Smooth muscle cell (in vitro differentiated cells): ENCODE data around the gene VPS54. TPM values are rescaled to one million over a fixed set of nuclear protein-coding genes. Genes with fewer than 3 reads are reported as not detected.
A peak's percentile ranks its signal among the peaks of the same experiment; 100 is the strongest.

Source experiments
- DNase-seq: peaks from one replicate; lab custom pipeline; 2025; ENCODE audit not compliant: unreplicated experiment; lab: John Stamatoyannopoulos, UW
- H2AFZ ChIP-seq: fragments of 200-600 bp; sonication (generic); 2 replicates; pipeline ENCODE4 v1.6.0; 2016; ENCODE audit warnings: antibody characterized with exemption, low read depth, mild to moderate bottlenecking
- H3F3A ChIP-seq: fragments of 200-600 bp; sonication (generic); 2 replicates; pipeline ENCODE4 v1.6.0; 2017; ENCODE audit warnings: antibody characterized with exemption, low read depth
- H3K27ac ChIP-seq: fragments of 200-600 bp; sonication (generic); 2 replicates; pipeline ENCODE4 v1.5.1; 2016; ENCODE audit warnings: low read depth, mild to moderate bottlenecking
- H3K27me3 ChIP-seq: fragments of 200-600 bp; sonication (generic); 2 replicates; pipeline ENCODE4 v1.6.1; 2016; ENCODE audit warnings: low read depth, mild to moderate bottlenecking
- H3K36me3 ChIP-seq: fragments of 200-600 bp; sonication (generic); 2 replicates; pipeline ENCODE4 v1.5.1; 2016; ENCODE audit warnings: low read depth
- H3K4me1 ChIP-seq: fragments of 200-600 bp; sonication (generic); 2 replicates; pipeline ENCODE4 v1.5.1; 2016; ENCODE audit warnings: low read depth
- H3K4me2 ChIP-seq: fragments of 200-600 bp; sonication (generic); 2 replicates; pipeline ENCODE4 v1.6.0; 2016; ENCODE audit warnings: mild to moderate bottlenecking
- H3K4me3 ChIP-seq: fragments of 200-600 bp; sonication (generic); 2 replicates; pipeline ENCODE4 v1.5.1; 2016; ENCODE audit warnings: mild to moderate bottlenecking
- H3K79me2 ChIP-seq: fragments of 200-600 bp; sonication (generic); 2 replicates; pipeline ENCODE4 v1.6.0; 2016; ENCODE audit warnings: low read depth, mild to moderate bottlenecking
- H3K9ac ChIP-seq: fragments of 200-600 bp; sonication (generic); 2 replicates; pipeline ENCODE4 v1.6.0; 2016; ENCODE audit warnings: low read depth
- H3K9me3 ChIP-seq: fragments of 200-600 bp; sonication (generic); replicated peaks from 2 replicates; pipeline ENCODE4 v1.5.1; 2016; ENCODE audit warnings: low read depth
- H4K20me1 ChIP-seq: fragments of 200-600 bp; sonication (generic); 2 replicates; pipeline ENCODE4 v1.6.0; 2016; ENCODE audit warnings: low read depth
- WGBS: methylation state at CpG from one replicate; pipeline ENCODE4 v1.1.7; 2016; ENCODE audit warnings: low lambda C conversion rate; 5-methylcytosine and 5-hydroxymethylcytosine counted together
- polyA plus RNA-seq: library from polyadenylated mRNA; unstranded; fragments of >200 nt; fragmentation: Nextera tagmentation; extraction: Ambion mirVana; gene quantifications from 2 replicates; pipeline ENCODE4 v1.2.1, GENCODE V29; 2016
- total RNA-seq: library from RNA; depleted of rRNA; stranded (reverse); fragments of >200 nt; gene quantifications from 2 replicates; pipeline ENCODE4 v1.2.3, GENCODE V29; 2014
- TF ChIP-seq, protein P1 (sequence below): fragments of 200-600 bp; sonication (generic); IDR thresholded peaks from 2 replicates; pipeline ENCODE4 v1.5.1; 2017; ENCODE audit warnings: borderline replicate concordance, mild to moderate bottlenecking, antibody characterized with exemption; ENCODE audit not compliant: insufficient read depth, poor library complexity, severe bottlenecking

The VPS54 gene
- total and polyA plus RNA-seq, 2 experiments from 2014 or later, result 12.8 to 36.9 TPM

DNA sequence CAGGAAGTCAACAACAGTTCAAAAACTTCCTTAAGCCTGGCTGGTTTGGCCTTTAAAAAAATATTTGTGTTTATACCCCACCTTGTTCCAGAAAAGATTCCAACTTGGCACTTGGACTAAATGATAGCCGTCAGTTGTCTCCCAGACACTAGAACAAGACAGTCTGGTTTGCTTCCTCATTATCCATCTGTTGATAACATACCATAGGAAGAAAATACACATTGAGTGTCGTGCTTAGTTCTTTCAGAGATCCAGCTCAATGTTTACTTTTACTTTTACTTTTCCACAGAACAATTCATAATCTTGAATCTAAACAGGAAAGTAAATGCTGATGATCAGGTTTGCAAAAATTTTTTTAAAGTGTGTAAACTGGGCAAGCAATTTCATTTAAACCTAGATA lies 2.4 kb upstream of the VPS54 start:
- peaks cover 9% of the 10 kb centered on the region for H4K20me1 ChIP-seq
- peak overlapping the region; percentile 70 for H3K4me2 ChIP-seq
- H2AFZ ChIP-seq, result peak overlapping the region; percentile 87
- no peaks in the 10 kb centered on the region for H3K27me3 ChIP-seq
- no peaks in the 10 kb centered on the region for H3K36me3 ChIP-seq
- H3K79me2 ChIP-seq, result peaks cover 21% of the 10 kb centered on the region
- H3K4me3 ChIP-seq, result peak overlapping the region; percentile 19
- no peak for DNase-seq
- peak overlapping the region; percentile 89 for H3K27ac ChIP-seq
- TF ChIP-seq, protein P1, sequence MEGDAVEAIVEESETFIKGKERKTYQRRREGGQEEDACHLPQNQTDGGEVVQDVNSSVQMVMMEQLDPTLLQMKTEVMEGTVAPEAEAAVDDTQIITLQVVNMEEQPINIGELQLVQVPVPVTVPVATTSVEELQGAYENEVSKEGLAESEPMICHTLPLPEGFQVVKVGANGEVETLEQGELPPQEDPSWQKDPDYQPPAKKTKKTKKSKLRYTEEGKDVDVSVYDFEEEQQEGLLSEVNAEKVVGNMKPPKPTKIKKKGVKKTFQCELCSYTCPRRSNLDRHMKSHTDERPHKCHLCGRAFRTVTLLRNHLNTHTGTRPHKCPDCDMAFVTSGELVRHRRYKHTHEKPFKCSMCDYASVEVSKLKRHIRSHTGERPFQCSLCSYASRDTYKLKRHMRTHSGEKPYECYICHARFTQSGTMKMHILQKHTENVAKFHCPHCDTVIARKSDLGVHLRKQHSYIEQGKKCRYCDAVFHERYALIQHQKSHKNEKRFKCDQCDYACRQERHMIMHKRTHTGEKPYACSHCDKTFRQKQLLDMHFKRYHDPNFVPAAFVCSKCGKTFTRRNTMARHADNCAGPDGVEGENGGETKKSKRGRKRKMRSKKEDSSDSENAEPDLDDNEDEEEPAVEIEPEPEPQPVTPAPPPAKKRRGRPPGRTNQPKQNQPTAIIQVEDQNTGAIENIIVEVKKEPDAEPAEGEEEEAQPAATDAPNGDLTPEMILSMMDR, result no peak
- H3F3A ChIP-seq, result peaks cover 17% of the 10 kb centered on the region
- peak overlapping the region; percentile 60 for H3K9ac ChIP-seq
- H3K9me3 ChIP-seq, result no peaks in the 10 kb centered on the region
- peaks cover 26% of the 10 kb centered on the region for H3K4me1 ChIP-seq
- WGBS, result 3% methylated on average over 2 of the region's 2 CpGs

DNA sequence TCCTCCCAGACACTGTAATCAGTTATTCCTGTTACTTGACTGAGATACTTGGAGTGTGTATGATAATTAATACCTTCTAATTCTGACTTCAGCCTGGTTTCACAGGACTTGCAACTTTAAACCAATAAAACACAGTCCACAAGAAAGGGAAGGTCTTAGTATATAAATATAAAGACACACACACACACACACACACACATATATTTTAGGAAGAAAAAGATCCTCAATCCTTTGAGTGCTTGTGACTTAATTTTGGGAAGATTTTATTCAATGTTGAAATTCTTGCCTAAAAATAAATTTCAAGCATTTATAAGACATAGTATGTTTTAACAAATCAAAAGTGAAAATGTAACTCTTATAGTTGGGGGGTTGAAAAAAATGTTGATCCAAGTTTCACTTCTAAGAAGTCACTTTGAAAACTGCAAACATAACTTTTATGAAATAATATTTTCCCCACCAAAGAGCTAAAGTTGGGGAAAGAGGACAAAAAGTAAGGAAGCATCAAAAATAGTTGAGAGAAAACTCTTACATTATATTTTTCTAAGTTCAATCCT lies 824 bp upstream of the VPS54 start:
- peak overlapping the region; percentile 79 for H3K4me3 ChIP-seq
- no peaks in the 10 kb centered on the region for H3K9me3 ChIP-seq
- H3K79me2 ChIP-seq, result peaks cover 36% of the 10 kb centered on the region
- TF ChIP-seq, protein P1, result no peak
- peaks cover 26% of the 10 kb centered on the region for H3K4me1 ChIP-seq
- DNase-seq, result no peak
- peaks cover 22% of the 10 kb centered on the region for H4K20me1 ChIP-seq
- no peaks in the 10 kb centered on the region for H3K27me3 ChIP-seq
- peaks cover 17% of the 10 kb centered on the region for H3F3A ChIP-seq
- peak overlapping the region; percentile 97 for H3K4me2 ChIP-seq
- no peaks in the 10 kb centered on the region for H3K36me3 ChIP-seq
- H3K27ac ChIP-seq, result peak overlapping the region; percentile 89
- H2AFZ ChIP-seq, result peak overlapping the region; percentile 94
- peak overlapping the region; percentile 91 for H3K9ac ChIP-seq

DNA sequence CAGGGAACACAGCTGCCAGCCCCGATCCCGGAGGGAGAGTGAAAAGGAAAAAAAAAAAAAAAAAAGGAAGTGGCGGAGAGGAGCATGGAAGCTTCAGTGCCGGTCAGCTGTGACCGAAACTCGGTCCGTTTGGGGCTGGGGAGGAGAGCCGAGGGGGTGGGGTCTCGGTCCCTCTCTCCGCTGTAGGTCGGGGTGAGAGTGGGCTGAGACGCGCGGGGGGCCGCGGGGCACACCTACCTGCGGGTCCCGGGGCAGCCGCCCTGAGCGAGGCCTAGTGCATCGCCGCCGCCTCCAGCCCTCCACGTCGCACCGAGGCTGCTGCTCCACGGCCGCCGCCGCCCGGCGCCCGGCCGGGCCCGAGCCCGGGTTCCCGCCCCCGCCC lies 536 bp downstream of the VPS54 start:
- peak overlapping the region; percentile 44 for H2AFZ ChIP-seq
- peak overlapping the region; percentile 97 for H3K4me2 ChIP-seq
- H4K20me1 ChIP-seq, result peaks cover 36% of the 10 kb centered on the region
- peak overlapping the region; percentile 79 for H3K4me3 ChIP-seq
- TF ChIP-seq, protein P1, result no peak
- no peaks in the 10 kb centered on the region for H3K9me3 ChIP-seq
- DNase-seq, result peak; percentile 58
- H3K79me2 ChIP-seq, result peaks cover 50% of the 10 kb centered on the region
- no peaks in the 10 kb centered on the region for H3K36me3 ChIP-seq
- WGBS, result 0% methylated on average over 7 of the region's 38 CpGs
- peak overlapping the region; percentile 91 for H3K9ac ChIP-seq
- H3K27me3 ChIP-seq, result no peaks in the 10 kb centered on the region
- H3F3A ChIP-seq, result peaks cover 17% of the 10 kb centered on the region
- H3K4me1 ChIP-seq, result peaks cover 26% of the 10 kb centered on the region
- H3K27ac ChIP-seq, result peak overlapping the region; percentile 89
